Measurements from ENCODE around the gene ATP8A2.

Gene ATP8A2

GRCh38 chr13:25874907-25875306 is 503.1 kb downstream of the ATP8A2 start:
- DNase-seq (ENCODE audit: low read depth in 4 of 4, low spot score in 1 of 4), result peak; percentile 13 to 28 (median 26)

DNA sequence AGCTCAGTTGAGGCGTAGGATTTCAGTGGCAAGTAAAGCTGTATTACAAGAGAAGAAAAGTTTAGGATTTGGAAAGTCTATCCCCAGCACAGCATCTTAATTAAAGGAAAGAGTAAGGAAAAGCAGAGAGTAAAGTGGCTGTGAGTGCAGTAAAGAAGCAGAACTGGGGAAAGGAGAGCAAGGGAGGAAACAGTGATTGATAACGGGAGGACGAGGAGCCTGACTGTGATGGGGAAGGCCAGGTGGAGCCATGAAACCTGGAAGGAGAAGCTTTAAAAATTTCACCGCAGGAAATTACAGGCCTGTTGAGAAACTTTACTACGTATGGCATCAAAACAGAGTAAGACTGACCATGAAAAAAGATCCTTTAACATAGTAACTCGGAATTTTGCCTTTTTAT is 504.5 kb downstream of the ATP8A2 start:
- no peak for DNase-seq (ENCODE audit: low read depth in 4 of 4, low spot score in 1 of 4)

- DNase-seq (ENCODE audit: low read depth in 4 of 4, low spot score in 1 of 4), result no peak
Measured at GRCh38 chr13:25879466-25879865, 507.7 kb downstream of the ATP8A2 start.

- no peak for DNase-seq (ENCODE audit: low read depth in 4 of 4, low spot score in 1 of 4)
Measured at GRCh38 chr13:25881136-25881926, 509.6 kb downstream of the ATP8A2 start.

DNA sequence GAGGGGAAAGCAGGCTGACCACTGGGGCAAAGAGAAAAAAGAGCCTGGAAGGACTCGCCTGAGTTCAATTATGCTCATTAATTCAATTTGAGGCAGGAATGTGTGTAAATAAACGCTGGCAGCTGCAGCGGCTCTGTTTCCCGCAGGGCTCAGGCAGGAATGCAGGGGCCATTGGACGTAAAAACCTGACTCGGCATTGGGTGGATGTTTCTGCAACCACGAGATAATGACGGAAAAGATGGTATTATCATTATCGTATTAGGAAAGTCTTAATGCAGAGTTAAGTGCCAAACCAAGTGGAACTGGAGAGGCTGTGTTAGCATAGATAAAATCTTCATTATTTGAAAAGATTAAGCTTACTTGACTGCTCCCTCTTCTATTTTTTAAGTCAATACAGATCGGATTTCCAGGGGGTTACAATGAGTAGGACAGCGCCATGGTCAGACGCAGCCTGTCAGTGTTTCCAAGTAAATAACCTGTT is 510.2 kb downstream of the ATP8A2 start:
- DNase-seq (ENCODE audit: low read depth in 4 of 4, low spot score in 1 of 4), result no peak

DNA sequence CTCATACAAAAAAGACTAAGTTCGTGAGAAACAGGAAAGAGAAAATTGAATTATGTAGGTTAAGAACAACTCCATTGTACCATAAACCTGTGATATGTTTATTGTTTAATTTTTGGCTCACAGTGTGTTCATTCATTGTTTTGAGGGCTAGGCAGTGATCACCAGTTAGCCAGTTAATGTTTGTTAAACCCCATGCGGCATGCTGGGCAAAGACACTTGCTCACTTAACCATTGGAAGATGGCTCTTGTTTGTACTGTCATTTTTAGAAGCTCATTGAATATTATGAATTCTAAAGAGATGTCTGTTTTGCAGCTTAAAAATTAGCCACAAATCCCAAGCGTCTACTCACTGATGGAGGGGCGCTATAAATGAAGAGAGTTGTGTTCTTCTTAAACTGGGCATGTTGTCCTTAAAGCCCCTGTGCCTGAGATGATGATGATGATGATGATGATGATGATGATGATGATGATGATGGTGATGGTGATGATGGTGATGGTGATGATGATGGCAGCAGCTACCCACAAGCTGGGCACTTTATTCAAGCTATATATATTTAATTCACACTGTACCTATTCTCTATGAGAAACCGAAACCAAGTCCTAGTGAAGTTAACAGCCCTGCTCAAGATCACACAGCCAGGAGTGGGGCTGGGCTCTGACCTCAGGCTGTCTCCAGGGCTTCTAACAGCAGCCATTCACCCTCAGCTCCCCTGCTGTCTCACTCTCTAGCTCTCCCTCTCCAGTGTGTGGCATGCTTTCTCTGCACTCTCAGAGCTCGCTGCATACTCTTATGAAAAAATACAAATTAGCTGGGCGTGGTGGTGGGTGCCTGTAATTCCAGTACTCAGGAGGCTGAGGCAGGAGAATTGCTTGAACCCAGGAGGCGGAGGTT is 510.9 kb downstream of the ATP8A2 start:
- DNase-seq (ENCODE audit: low read depth in 4 of 4, low spot score in 1 of 4), result no peak

- DNase-seq (ENCODE audit: low read depth in 4 of 4, low spot score in 1 of 4), result no peak
Measured at GRCh38 chr13:25885418-25885817, 513.6 kb downstream of the ATP8A2 start.

DNA sequence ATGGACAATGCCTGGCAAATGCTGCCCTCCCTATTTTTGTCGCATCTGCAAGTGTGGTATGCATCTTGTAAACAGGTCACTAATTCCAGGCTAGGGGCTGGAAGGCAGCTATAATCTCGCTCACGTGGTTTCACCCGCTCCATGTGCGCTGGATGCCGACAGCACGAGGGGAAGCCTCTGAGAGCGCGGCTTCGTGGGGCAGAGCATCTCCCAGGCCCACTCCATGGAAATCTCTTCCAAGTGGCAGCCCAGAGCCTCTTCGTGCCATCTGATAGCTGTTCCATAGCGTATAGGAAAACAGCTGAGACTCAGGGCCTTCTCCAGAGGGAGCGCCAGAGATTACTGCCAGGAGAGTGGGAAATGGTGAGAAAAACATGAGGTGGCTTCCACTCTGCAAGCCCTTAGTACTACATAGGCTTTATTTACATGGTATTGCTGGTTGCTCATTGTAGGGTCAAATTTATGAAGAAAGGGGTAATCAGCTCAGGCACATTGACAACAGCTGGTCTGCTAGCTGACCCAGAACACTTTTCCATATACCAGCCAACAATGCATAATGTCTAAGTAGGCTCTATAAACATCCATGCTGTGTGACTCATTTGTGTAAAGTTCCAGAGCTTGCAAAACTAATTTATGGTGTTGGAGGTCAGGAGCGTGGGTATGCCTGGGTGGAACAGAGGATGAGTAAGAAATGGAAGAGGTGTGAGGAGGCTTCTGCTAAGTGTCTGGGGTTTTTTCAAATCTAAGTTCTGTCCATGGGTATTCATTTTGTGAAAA is 514.9 kb downstream of the ATP8A2 start:
- DNase-seq (ENCODE audit: low read depth in 4 of 4, low spot score in 1 of 4), result no peak

GRCh38 chr13:25887962-25888655 is 516.3 kb downstream of the ATP8A2 start:
- DNase-seq (ENCODE audit: low read depth in 4 of 4, low spot score in 1 of 4), result no peak

DNA sequence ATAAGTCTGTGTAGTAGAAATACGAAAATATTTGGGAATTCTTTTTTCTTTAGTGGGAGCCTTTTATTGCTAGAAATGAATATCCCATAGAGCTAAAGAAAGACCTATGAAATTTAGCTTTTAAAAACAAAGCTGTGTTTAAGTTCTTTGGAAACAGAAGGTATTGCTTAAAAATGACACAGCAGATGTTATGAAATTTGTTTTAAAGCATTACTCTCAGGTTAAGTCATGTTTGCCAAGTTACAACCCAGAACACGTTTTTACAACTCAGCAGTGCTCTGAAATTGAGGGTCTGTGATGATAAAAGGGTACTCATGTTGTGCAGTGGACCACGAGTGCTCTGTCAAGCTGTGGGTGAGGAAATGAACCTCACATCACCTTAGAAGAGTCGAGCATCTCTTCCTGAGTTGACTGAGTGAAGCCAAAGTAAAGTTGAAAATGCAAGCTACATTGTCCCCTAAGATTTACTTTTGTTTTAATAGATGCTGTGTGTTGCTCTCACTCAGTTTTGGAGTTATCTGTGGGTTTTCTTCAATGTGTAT is 519.0 kb downstream of the ATP8A2 start:
- DNase-seq (ENCODE audit: low read depth in 4 of 4, low spot score in 1 of 4), result no peak

DNA sequence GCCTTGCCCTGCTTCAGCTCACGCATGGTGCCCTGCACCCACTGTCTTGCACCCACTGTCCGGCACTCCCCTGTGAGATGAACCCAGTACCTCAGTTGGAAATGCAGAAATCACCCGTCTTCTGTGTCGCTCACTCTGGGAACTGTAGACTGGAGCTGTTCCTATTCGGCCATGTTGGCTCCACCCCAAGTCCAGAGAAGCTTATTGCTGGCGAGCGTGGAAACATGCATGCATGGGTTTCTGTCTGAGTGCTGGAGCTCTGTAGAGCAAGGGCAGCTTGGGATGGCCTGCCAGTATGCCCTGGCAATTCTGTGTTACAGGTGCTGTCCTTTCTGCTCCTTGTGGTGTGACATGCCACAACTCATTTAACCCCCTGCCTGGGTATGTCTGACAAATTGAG is 527.2 kb downstream of the ATP8A2 start:
- DNase-seq (ENCODE audit: low read depth in 4 of 4, low spot score in 1 of 4), result no peak

DNA sequence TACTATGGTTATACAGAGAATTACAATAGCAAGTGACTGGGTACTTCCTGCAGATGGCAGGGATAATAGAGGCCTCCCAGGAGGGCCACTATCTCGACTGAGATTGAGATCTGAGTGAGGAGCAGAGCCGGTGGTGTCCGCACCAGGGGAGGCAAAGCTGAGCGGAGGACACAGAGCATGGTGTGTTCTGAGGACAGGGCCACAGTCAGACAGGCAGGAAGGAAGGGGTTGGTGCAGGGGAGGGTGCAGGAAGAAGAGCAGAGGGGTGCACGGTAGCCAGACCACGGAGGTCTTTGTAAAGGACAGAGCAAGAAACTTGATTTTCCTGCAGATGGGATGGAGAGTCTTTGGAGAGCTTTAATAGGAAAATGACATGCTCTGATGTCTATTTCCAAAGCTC is 527.7 kb downstream of the ATP8A2 start:
- DNase-seq (ENCODE audit: low read depth in 4 of 4, low spot score in 1 of 4), result no peak

DNA sequence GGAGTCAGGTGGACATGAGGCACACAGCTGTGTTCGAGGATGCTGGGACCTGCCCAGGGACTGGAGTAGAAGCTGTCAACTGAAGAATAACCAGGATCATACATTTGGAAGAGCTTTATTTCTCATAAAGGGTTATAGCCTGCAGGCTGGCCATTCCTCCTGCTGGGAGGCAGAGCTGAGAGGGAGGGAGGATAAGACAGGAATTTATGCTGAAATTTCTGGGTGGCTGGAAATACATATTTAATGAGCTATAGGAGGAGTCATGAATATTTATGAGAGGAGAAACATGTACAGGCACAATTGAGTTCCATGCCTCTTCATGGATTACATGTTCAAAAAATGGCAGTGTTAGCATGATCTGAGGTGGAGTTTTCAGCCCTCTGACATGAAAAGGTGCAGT is 528.2 kb downstream of the ATP8A2 start:
- DNase-seq (ENCODE audit: low read depth in 4 of 4, low spot score in 1 of 4), result no peak

GRCh38 chr13:25901460-25902376 is 529.9 kb downstream of the ATP8A2 start:
- DNase-seq (ENCODE audit: low read depth in 4 of 4, low spot score in 1 of 4), result no peak

DNA sequence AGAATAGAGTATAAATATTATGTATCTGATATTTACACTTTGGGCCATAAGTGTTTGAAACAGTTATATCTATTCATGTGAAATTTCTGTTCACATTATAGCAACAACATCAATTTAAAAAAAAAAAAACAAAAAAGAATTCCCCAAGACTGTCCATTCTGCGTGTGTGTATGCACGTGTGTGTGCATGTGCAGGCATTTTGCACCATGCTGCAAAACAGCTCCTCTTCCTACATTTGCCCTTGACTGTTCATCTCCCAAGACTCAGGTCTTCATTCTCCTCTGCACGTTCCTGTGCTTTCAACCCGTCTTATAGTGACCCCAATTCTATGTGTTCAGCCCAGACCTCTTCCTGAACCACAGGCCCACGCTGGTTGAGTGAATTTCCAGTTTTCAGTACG is 530.7 kb downstream of the ATP8A2 start:
- DNase-seq (ENCODE audit: low read depth in 4 of 4, low spot score in 1 of 4), result no peak

DNA sequence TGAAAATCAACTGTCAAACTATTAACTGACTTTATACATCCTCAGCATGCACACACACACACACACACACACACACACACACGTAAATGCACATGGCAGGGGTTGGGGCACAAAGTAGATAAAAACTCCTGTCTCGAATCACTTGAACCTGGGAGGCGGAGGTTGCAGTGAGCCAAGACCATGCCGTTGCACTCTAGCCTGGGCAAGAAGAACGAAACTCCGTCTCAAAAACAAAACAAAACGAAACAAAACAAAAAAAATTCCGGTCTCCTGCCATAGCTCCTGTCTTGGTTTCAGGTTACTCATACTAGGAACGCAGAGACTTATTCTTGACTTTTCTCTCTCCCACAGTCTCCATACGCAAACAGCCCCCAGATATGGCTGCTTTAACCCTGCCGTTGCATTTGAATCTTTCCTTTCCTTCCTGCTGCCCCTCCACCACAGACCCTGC is 531.1 kb downstream of the ATP8A2 start:
- DNase-seq (ENCODE audit: low read depth in 4 of 4, low spot score in 1 of 4), result no peak

- no peak for DNase-seq (ENCODE audit: low read depth in 4 of 4, low spot score in 1 of 4)
Measured at GRCh38 chr13:25904830-25905229, 533.1 kb downstream of the ATP8A2 start.

DNA sequence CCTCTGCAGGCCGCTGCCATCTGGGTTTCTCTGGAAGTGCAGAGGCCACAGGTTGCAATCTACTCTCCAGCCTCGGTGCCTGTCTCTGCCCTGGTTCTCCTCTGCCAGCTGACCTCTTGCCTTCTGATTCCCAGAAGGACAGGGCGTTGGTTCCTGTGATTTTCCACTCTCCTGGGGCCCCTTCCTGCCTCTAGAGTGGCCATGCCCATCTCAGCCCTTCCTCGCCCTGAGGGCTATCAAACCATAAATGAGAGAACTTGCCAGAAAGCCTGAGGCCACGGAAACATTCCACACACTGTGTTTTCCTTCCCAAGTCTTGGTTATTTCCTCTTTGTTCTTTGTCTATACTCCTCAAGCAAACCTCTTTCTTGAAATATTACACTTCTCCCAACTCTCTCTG is 533.8 kb downstream of the ATP8A2 start:
- DNase-seq (ENCODE audit: low read depth in 4 of 4, low spot score in 1 of 4), result no peak

GRCh38 chr13:25906191-25906661 is 534.5 kb downstream of the ATP8A2 start:
- no peak for DNase-seq (ENCODE audit: low read depth in 4 of 4, low spot score in 1 of 4)
